GM18502 (cell line): ENCODE measurements around the gene JMJD6.
"Not testable (repeated sequence)": the region's sequence is repeated elsewhere in the genome, so short reads cannot be mapped to it uniquely, and the experiment has no call there.

Source experiments
- ATAC-seq: cut with Tn5 transposase; IDR thresholded peaks from one replicate; pipeline ENCODE4 v1.9.1; 2021; ENCODE audit warnings: mild to moderate bottlenecking; ENCODE audit not compliant: unreplicated experiment, poor library complexity

JMJD6 gene

GRCh38 chr17:76720211-76720610, 6.2 kb downstream of the JMJD6 start:
- ATAC-seq: no peak

- ATAC-seq: no peak
These were observed 7.9 kb downstream of the JMJD6 start for GRCh38 chr17:76718516-76718915.

GRCh38 chr17:76716839-76717215, 9.6 kb downstream of the JMJD6 start:
- ATAC-seq: no peak

GRCh38 chr17:76716146-76716838, 10.1 kb downstream of the JMJD6 start:
- ATAC-seq: no peak

- ATAC-seq: no peak
These were observed 10.9 kb downstream of the JMJD6 start for GRCh38 chr17:76715496-76715830.

GRCh38 chr17:76714822-76715495, 11.4 kb downstream of the JMJD6 start:
- ATAC-seq: no peak

- no peak for ATAC-seq
These were observed 12.1 kb downstream of the JMJD6 start for GRCh38 chr17:76714336-76714735.

- no peak for ATAC-seq
These were observed 12.6 kb downstream of the JMJD6 start for GRCh38 chr17:76713765-76714164.

GRCh38 chr17:76712321-76712720, 14.1 kb downstream of the JMJD6 start:
- not testable (repeated sequence) for ATAC-seq

- ATAC-seq: no peak
These were observed 15.4 kb downstream of the JMJD6 start, which contains the start of gene MXRA7 for GRCh38 chr17:76710863-76711611. MXRA7 (minus strand) TSS chr17:76710965; CDS start chr17:76710946, 19 bp downstream.

GRCh38 chr17:76709951-76710862, 16.2 kb downstream of the JMJD6 start:
- not testable (repeated sequence) for ATAC-seq

GRCh38 chr17:76709077-76709950, 17.1 kb downstream of the JMJD6 start:
- no peak for ATAC-seq

GRCh38 chr17:76707985-76708807, 18.2 kb downstream of the JMJD6 start:
- ATAC-seq: no peak

GRCh38 chr17:76706817-76707216, 19.6 kb downstream of the JMJD6 start:
- ATAC-seq: no peak

- no peak for ATAC-seq
These were observed 21.6 kb downstream of the JMJD6 start for GRCh38 chr17:76704805-76705204.

- no peak for ATAC-seq
These were observed 23.3 kb downstream of the JMJD6 start for GRCh38 chr17:76702941-76703637.

GRCh38 chr17:76702076-76702475, 24.3 kb downstream of the JMJD6 start:
- ATAC-seq: no peak

GRCh38 chr17:76701471-76701967, 24.9 kb downstream of the JMJD6 start:
- ATAC-seq: no peak
